Karpas-422 (cell line): Measurements from ENCODE around the gene ANKRD33B. TPM values are rescaled to one million over a fixed set of nuclear protein-coding genes. Genes with fewer than 3 reads are reported as not detected.
"Not testable (repeated sequence)": the region's sequence is repeated elsewhere in the genome, so short reads cannot be mapped to it uniquely, and the experiment has no call there.

Experiments used
- DNase-seq: peaks from one replicate; pipeline ENCODE4 v3.0.0-alpha.2; 2015
- H2AFZ ChIP-seq: fragments of 200-600 bp; sonication (generic); 2 replicates; pipeline ENCODE4 v1.6.1; 2014; ENCODE audit warnings: antibody characterized with exemption, low read length, mixed read lengths
- H3K27ac ChIP-seq: fragments of 200-600 bp; sonication (generic); 2 replicates; pipeline ENCODE4 v1.5.1; 2014; ENCODE audit warnings: mild to moderate bottlenecking, low read length, moderate library complexity
- H3K27me3 ChIP-seq: fragments of 200-600 bp; sonication (generic); 2 replicates; pipeline ENCODE4 v1.6.1; 2014; ENCODE audit warnings: low read length, mixed read lengths
- H3K36me3 ChIP-seq: fragments of 200-600 bp; sonication (generic); 2 replicates; pipeline ENCODE4 v1.6.1; 2014; ENCODE audit warnings: low read length, mixed read lengths; ENCODE audit not compliant: insufficient read depth
- H3K4me1 ChIP-seq: fragments of 200-600 bp; sonication (generic); 2 replicates; pipeline ENCODE4 v1.6.1; 2014; ENCODE audit warnings: mild to moderate bottlenecking, low read length, mixed read lengths
- H3K4me2 ChIP-seq: fragments of 200-600 bp; sonication (generic); 2 replicates; pipeline ENCODE4 v1.6.1; 2014; ENCODE audit warnings: low read length, low read depth, mild to moderate bottlenecking; ENCODE audit not compliant: poor library complexity, severe bottlenecking
- H3K4me3 ChIP-seq: fragments of 200-600 bp; sonication (generic); 2 replicates; pipeline ENCODE4 v1.5.1; 2014; ENCODE audit warnings: mild to moderate bottlenecking, antibody characterized with exemption, low read length, mixed read lengths
- H3K79me2 ChIP-seq: fragments of 200-600 bp; sonication (generic); 2 replicates; pipeline ENCODE4 v1.6.1; 2014; ENCODE audit warnings: mild to moderate bottlenecking, low read length, mixed read lengths
- H3K9ac ChIP-seq: fragments of 200-600 bp; sonication (generic); 2 replicates; pipeline ENCODE4 v1.6.0; 2014; ENCODE audit warnings: low read length
- H3K9me2 ChIP-seq: fragments of 200-600 bp; sonication (generic), shearing (Covaris generic); replicated peaks from 2 replicates; pipeline ENCODE4 v1.6.0; 2014; ENCODE audit warnings: mild to moderate bottlenecking, low read length, moderate library complexity; ENCODE audit not compliant: insufficient read depth
- H3K9me3 ChIP-seq: fragments of 300-700, 200-600 bp; sonication (generic); 2 replicates; pipeline ENCODE4 v1.6.1; 2014; ENCODE audit warnings: low read length, mixed read lengths
- H4K20me1 ChIP-seq: fragments of 200-600 bp; sonication (generic); 2 replicates; pipeline ENCODE4 v1.6.1; 2014; ENCODE audit warnings: mild to moderate bottlenecking, antibody characterized with exemption, low read length, low read depth; ENCODE audit not compliant: insufficient read depth
- total RNA-seq: library from RNA; depleted of rRNA; stranded (reverse); fragments of >200 nt; shearing (Covaris generic); gene quantifications from 2 replicates; pipeline ENCODE4 v1.2.3, GENCODE V29; 2014; ENCODE audit warnings: low replicate concordance

Gene ANKRD33B
- total RNA-seq, 1 experiment from 2014 or later = 0.48 TPM

DNA sequence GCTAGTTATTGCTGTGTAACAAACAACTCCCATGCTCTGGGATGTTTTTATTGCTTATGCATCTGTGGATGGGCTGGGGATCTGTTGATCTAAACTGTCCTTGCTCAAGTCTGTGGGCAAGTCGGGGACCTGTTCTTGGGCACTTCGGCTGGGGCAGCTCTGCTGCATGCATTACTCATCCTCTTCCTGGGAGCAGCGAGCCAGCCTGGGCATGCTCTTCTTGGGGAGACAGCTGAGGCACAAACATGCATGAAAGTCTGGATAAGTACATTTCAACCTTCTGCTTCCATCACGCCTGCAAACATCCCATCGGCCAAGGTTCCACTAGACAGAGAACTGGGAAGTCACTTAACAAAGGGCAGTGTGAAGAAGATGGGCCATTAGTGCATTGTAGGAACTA, 66.3 kb downstream of the ANKRD33B start:
- no peak overlapping the region for H3K27ac ChIP-seq
- H3K4me1 ChIP-seq = peaks cover 44% of the 10 kb centered on the region
- H3K9ac ChIP-seq = no peak overlapping the region
- no peaks in the 10 kb centered on the region for H3K9me2 ChIP-seq
- H2AFZ ChIP-seq = no peak overlapping the region
- no peak for DNase-seq
- H3K4me2 ChIP-seq = no peak overlapping the region
- no peaks in the 10 kb centered on the region for H3K36me3 ChIP-seq
- no peak overlapping the region for H3K4me3 ChIP-seq
- H3K27me3 ChIP-seq = no peaks in the 10 kb centered on the region; the same call in 1 of the 2 replicates
- H3K79me2 ChIP-seq = no peaks in the 10 kb centered on the region
- no peaks in the 10 kb centered on the region; the same call in 1 of the 2 replicates for H4K20me1 ChIP-seq
- no peaks in the 10 kb centered on the region for H3K9me3 ChIP-seq

DNA sequence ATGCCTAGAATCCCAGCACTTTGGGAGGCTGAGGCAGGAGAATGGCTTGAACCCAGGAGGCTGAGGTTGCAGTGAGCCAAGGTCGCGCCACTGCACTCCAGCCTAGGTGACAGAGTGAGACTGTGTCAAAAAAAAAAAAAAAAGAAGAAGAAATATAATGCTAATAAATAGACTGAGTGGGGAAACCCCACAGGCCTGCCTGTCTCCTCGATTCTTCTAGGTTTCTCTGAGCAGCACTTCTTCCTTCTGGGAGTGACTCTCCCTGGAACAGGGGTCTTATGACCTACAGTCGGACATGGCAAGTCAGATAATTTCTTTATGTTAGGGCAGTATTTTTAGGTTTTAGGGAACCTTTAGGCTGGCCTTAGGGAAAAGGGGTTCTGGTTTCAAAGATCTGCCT, 66.9 kb downstream of the ANKRD33B start:
- H3K79me2 ChIP-seq, H3K4me2 ChIP-seq, H2AFZ ChIP-seq, DNase-seq, H3K27ac ChIP-seq, H3K36me3 ChIP-seq, H3K9me2 ChIP-seq, H3K9me3 ChIP-seq, H3K9ac ChIP-seq, H4K20me1 ChIP-seq, H3K27me3 ChIP-seq, H3K4me3 ChIP-seq: not testable (repeated sequence)
- peaks cover 46% of the 10 kb centered on the region for H3K4me1 ChIP-seq

DNA sequence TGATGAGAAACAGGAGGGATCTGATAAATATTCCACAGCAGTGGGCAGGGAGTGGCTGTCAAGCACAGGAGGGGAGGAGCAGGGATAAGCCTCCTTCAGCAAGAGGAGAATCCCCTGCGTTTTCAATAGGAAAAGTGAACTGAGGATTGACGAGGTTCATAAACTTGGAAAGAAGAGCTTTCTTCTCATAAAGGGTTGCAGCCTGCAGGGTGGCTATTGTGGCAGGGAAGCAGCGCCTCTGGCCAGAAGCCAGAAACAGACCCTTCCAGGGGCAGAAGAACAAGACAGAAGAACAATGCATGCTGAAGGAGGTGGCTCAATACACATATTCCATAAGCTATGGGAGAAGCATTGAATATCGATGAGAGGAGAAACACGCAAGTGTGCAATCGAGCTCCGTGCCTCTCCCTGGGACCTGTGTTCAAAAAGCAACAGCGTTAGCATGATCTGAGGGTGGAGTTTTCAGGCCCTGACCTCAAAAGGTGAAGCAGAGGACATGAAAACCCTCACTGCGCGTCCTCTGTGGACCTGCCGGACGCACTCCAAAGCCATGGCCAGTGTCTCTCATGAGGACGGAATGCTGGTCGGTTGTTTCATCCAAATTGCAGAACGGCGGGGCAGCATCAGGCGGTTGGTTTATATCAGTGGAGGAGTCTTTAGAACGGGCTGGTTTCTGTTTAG, 67.6 kb downstream of the ANKRD33B start:
- no peaks in the 10 kb centered on the region for H3K27me3 ChIP-seq
- no peaks in the 10 kb centered on the region for H3K36me3 ChIP-seq
- H3K4me3 ChIP-seq = no peak overlapping the region; the same call in 1 of the 2 replicates
- no peaks in the 10 kb centered on the region for H3K9me2 ChIP-seq
- no peaks in the 10 kb centered on the region for H3K79me2 ChIP-seq
- 0 out of 2 replicates have a peak overlapping the region, but pooled peaks have one; percentile 16 for H3K9ac ChIP-seq
- peaks cover 40% of the 10 kb centered on the region for H3K4me1 ChIP-seq
- H2AFZ ChIP-seq = no peak overlapping the region
- H3K27ac ChIP-seq = no peak overlapping the region
- H3K4me2 ChIP-seq = peak overlapping the region; percentile 64
- no peaks in the 10 kb centered on the region; the same call in 1 of the 2 replicates for H4K20me1 ChIP-seq
- DNase-seq = no peak
- H3K9me3 ChIP-seq = no peaks in the 10 kb centered on the region

DNA sequence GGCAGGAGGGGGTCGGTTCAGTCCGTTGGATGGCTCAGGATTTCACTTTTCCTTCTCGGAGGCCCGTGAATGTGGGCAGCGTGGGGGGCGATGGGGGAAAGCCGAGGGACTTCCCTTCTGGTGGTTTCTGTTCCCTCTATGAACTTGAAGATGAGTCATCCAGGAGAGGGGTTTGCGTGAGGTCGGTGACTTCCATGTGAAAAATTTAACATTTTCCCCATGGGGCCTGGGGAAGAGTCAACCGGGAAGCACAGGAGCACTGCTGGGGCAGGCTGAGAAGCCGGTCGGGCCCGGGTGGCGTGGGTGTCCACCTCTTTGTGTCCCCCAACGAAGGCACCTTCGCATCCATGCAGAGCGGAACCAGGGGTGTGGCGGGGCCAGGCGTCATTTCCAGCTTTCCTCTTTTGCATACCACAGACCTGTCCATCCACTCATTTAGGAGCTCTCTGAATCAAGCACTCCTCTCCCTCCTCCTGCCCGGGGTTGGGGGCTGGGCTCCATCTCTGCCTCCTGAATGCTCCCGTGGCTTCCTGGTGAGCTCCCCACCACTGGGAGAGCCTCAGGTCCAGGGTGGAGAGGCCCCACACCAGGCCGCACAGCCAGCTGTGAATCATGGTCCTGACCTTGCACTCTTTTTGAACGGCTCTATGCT, 68.4 kb downstream of the ANKRD33B start:
- Histone ChIP-seq H3K9me3 (no peaks in the 10 kb centered on the region), H3K27ac (no peak overlapping the region), H3K4me1 (peaks cover 32% of the 10 kb centered on the region), H3K4me3 (peak overlapping the region; percentile 40; the same call in 1 of the 2 replicates), H3K27me3 (no peaks in the 10 kb centered on the region), H2AFZ (no peak overlapping the region; the same call in 1 of the 2 replicates), H3K4me2 (peak overlapping the region; percentile 64), H3K9me2 (no peaks in the 10 kb centered on the region), H3K79me2 (no peaks in the 10 kb centered on the region), H3K9ac (0 out of 2 replicates have a peak overlapping the region, but pooled peaks have one; percentile 16), H3K36me3 (no peaks in the 10 kb centered on the region), H4K20me1 (no peaks in the 10 kb centered on the region; the same call in 1 of the 2 replicates)
- DNase-seq = no peak

DNA sequence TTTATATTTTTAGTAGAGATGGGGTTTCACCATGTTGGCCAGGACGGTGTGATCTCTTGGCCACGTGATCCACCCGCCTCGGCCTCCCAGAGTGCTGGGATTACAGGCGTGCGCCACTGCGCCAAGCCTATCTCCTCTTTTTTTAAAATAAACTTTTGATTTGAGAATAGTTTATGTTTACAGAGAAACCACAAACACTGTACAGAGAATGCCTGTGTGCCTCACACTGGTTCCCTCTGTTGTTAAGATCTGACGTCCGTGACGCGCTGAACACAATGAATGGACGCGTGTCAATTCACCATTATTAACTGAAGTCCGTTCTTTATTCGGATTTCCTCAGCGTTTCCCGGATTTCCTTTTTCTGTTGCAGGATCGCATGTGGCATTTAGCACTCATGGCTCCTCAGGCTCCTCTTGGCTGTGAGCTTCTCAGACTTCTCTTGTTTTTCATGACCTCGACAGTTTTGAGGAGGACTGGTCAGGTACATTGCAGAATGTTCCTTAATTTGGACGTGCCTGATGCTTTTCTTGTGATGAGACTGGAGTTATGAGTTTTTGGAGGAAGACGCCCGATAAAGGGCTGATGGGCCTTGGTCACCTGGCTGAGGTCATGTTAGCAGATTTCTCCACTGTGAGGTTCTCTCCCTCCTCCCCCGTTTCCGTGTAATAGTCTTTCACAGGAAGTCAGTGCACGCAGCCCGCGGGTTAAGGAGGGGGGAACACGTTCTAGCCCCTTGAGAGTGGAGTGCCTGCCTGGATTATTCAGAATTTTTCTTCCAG, 69.6 kb downstream of the ANKRD33B start:
- Histone ChIP-seq H3K9ac (no peak overlapping the region), H2AFZ (no peak overlapping the region)
- DNase-seq = no peak

DNA sequence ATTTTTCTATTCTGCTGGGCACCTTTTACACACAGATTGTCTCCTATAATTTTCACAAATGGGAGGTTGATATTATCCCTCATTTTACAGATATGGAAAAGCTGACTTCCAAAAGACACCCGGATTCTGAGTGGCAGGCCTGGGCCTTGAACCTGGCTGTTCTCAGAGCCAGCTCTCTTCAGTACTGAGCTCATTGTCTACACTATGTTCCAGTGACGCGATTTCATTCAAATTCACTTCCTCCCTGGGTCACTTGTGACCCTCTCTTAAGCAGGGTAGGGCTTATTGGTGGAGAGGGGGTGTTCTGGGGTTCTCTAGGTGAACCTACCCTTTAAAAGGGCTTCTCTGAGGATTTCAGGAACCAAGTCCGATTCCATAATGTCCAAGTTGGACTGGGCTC, 70.2 kb downstream of the ANKRD33B start:
- no peaks in the 10 kb centered on the region for H3K9me2 ChIP-seq
- H3K4me3 ChIP-seq = no peak overlapping the region
- H3K36me3 ChIP-seq = no peaks in the 10 kb centered on the region
- no peak overlapping the region for H3K27ac ChIP-seq
- peaks cover 26% of the 10 kb centered on the region for H3K4me1 ChIP-seq
- H3K9me3 ChIP-seq = no peaks in the 10 kb centered on the region
- no peaks in the 10 kb centered on the region for H3K79me2 ChIP-seq
- H3K9ac ChIP-seq = no peak overlapping the region
- no peaks in the 10 kb centered on the region for H3K27me3 ChIP-seq
- H2AFZ ChIP-seq = no peak overlapping the region
- peak; percentile 54 for DNase-seq
- H4K20me1 ChIP-seq = no peaks in the 10 kb centered on the region; the same call in 1 of the 2 replicates
- H3K4me2 ChIP-seq = peak overlapping the region; percentile 2

More for the DNA sequence above, 69.6 kb downstream of the ANKRD33B start:
- Histone ChIP-seq H4K20me1 (no peaks in the 10 kb centered on the region; the same call in 1 of the 2 replicates), H3K27me3 (no peaks in the 10 kb centered on the region), H3K27ac (no peak overlapping the region), H3K4me2 (peak overlapping the region; percentile 2), H3K4me3 (no peak overlapping the region), H3K9me3 (no peaks in the 10 kb centered on the region), H3K4me1 (peaks cover 26% of the 10 kb centered on the region), H3K79me2 (no peaks in the 10 kb centered on the region), H3K36me3 (no peaks in the 10 kb centered on the region), H3K9me2 (no peaks in the 10 kb centered on the region)

DNA sequence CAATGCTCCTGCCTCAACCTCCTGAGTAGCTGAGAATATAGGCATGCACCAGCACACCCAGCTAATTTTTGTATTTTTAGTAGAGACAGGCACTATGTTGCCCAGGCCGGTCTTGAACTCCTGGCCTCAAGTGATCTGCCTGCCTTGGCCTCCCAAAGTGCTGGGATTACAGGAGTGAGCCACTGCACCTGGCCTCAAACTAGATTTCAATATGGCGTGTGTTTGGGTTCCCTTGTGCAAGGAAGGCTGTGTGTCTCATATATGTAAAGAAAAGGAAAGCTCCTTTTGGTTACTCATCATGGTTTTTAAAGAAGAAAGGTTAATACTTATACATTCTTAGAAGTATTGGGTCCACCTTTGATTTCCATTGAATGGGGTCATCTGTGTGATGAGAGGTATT, 70.7 kb downstream of the ANKRD33B start:
- no peaks in the 10 kb centered on the region for H3K79me2 ChIP-seq

More for the DNA sequence above, 70.7 kb downstream of the ANKRD33B start:
- Histone ChIP-seq H3K9me3 (no peaks in the 10 kb centered on the region), H3K36me3 (no peaks in the 10 kb centered on the region), H3K4me1 (peaks cover 26% of the 10 kb centered on the region), H3K4me3 (no peak overlapping the region), H3K27me3 (no peaks in the 10 kb centered on the region), H3K27ac (no peak overlapping the region), H4K20me1 (no peaks in the 10 kb centered on the region; the same call in 1 of the 2 replicates), H2AFZ (no peak overlapping the region), H3K9ac (no peak overlapping the region), H3K4me2 (no peak overlapping the region), H3K9me2 (no peaks in the 10 kb centered on the region)
- no peak for DNase-seq
